Naive thymus-derived CD4-positive, alpha-beta T cell (primary cell): ENCODE measurements around the gene LATS1. TPM values are rescaled to one million over a fixed set of nuclear protein-coding genes. Genes with fewer than 3 reads are reported as not detected.
"Not testable (repeated sequence)": the region's sequence is repeated elsewhere in the genome, so short reads cannot be mapped to it uniquely, and the experiment has no call there.

Experiments used
- ATAC-seq: fragments of 150-1000 bp; cut with Tn5 transposase; 2 replicates; pipeline ENCODE4 v1.10.0; 2021; ENCODE audit warnings: mild to moderate bottlenecking, moderate library complexity
- CTCF ChIA-PET: fragments of 350-600 bp; sonication (Branson Sonifier 250); formaldehyde crosslinking; loops from one replicate; lab custom pipeline; 2021; ENCODE audit warnings: antibody characterized with exemption; lab: Charles Lee
- POLR2A ChIA-PET: fragments of 350-600 bp; sonication (Branson Sonifier 250); formaldehyde crosslinking; loops from one replicate; lab custom pipeline; 2021; ENCODE audit warnings: antibody characterized with exemption, inconsistent platforms; lab: Charles Lee
- DNase-seq, 9 donors: peaks; one replicate each; pipeline versions ENCODE4 v3.0.0 to v3.0.0-alpha.2; 2020 to 2022; ENCODE audit warnings: mixed read lengths in 1 of 9
- H3K27ac ChIP-seq: one replicate; pipeline ENCODE4 v1.7.0; 2013; ENCODE audit warnings: mild to moderate bottlenecking, low read depth, low read length, moderate library complexity
- H3K27me3 ChIP-seq, 2 donors: one replicate each; pipeline ENCODE4 v1.7.0; 2013; ENCODE audit warnings: low read length in 2 of 2, mild to moderate bottlenecking in 2 of 2, moderate library complexity in 2 of 2; ENCODE audit not compliant: control insufficient read depth in 2 of 2, insufficient read depth in 2 of 2
- H3K36me3 ChIP-seq, 3 experiments: 1 replicate in 2 of 3; 2 replicates in 1 of 3; pipeline ENCODE4 v1.7.0; 2013; ENCODE audit warnings: low read length in 3 of 3, mild to moderate bottlenecking in 3 of 3, moderate library complexity in 1 of 3; ENCODE audit not compliant: insufficient read depth in 3 of 3, control insufficient read depth in 2 of 3
- H3K4me1 ChIP-seq, 2 donors: one replicate each; pipeline ENCODE4 v1.7.0; 2013; ENCODE audit warnings: low read length in 2 of 2, mild to moderate bottlenecking in 2 of 2, moderate library complexity in 1 of 2; ENCODE audit not compliant: control insufficient read depth in 2 of 2, insufficient read depth in 2 of 2
- H3K4me3 ChIP-seq: 2 replicates; pipeline ENCODE4 v1.7.0; 2013; ENCODE audit warnings: mild to moderate bottlenecking, low read length
- H3K9me3 ChIP-seq, 3 experiments: 1 replicate in 2 of 3; 2 replicates in 1 of 3; pipeline ENCODE4 v1.7.0; 2013; ENCODE audit warnings: low read length in 3 of 3; ENCODE audit not compliant: control insufficient read depth in 2 of 3
- H3K27ac Mint-ChIP-seq, 9 donors: one replicate each; pipeline ENCODE4 v1.8.0; 2020 to 2022; ENCODE audit warnings: mixed read lengths in 9 of 9, mild to moderate bottlenecking in 8 of 9, moderate library complexity in 5 of 9, inconsistent platforms in 2 of 9
- H3K27me3 Mint-ChIP-seq, 5 donors: one replicate each; pipeline ENCODE4 v1.8.0; 2021 to 2022; ENCODE audit warnings: mixed read lengths in 5 of 5, mild to moderate bottlenecking in 1 of 5
- H3K36me3 Mint-ChIP-seq, 5 donors: one replicate each; pipeline ENCODE4 v1.8.0; 2020 to 2022; ENCODE audit warnings: mixed read lengths in 5 of 5, mild to moderate bottlenecking in 3 of 5, inconsistent platforms in 1 of 5
- H3K4me1 Mint-ChIP-seq, 7 donors: one replicate each; pipeline ENCODE4 v1.8.0; 2020 to 2022; ENCODE audit warnings: mixed read lengths in 7 of 7, mild to moderate bottlenecking in 3 of 7, inconsistent platforms in 1 of 7
- H3K4me3 Mint-ChIP-seq, 10 donors: one replicate each; pipeline ENCODE4 v1.8.0; 2020 to 2022; ENCODE audit warnings: mild to moderate bottlenecking in 10 of 10, mixed read lengths in 10 of 10, moderate library complexity in 6 of 10, inconsistent platforms in 2 of 10
- H3K9me3 Mint-ChIP-seq, 11 donors: one replicate each; pipeline ENCODE4 v1.8.0; 2020 to 2022; ENCODE audit warnings: mixed read lengths in 11 of 11, mild to moderate bottlenecking in 4 of 11, inconsistent platforms in 1 of 11, moderate library complexity in 1 of 11
- intact Hi-C, 2 donors: fragments of 100-400 bp; cut with micrococcal nuclease; formaldehyde crosslinking; loops; one replicate each; pipeline ENCODE4 v1.15.1; 2023
- polyA plus RNA-seq, 2 donors: library from polyadenylated mRNA; unstranded; fragments of 300-500 nt; fragmentation: Illumina TruSeq; gene quantifications; one replicate each; pipeline ENCODE4 v1.2.3, GENCODE V29; 2021
- total RNA-seq, 6 experiments: library from RNA in 5 of 6; stranded (reverse) in 5 of 6; gene quantifications; 1 replicate in 5 of 6; 2 replicates in 1 of 6; pipeline ENCODE4 v1.2.3 and lab custom pipeline; 2021 to 2026

LATS1 gene
- total and polyA plus RNA-seq, 7 experiments from 2014 or later: 14.2 to 49.5 (median 34.0) TPM

DNA sequence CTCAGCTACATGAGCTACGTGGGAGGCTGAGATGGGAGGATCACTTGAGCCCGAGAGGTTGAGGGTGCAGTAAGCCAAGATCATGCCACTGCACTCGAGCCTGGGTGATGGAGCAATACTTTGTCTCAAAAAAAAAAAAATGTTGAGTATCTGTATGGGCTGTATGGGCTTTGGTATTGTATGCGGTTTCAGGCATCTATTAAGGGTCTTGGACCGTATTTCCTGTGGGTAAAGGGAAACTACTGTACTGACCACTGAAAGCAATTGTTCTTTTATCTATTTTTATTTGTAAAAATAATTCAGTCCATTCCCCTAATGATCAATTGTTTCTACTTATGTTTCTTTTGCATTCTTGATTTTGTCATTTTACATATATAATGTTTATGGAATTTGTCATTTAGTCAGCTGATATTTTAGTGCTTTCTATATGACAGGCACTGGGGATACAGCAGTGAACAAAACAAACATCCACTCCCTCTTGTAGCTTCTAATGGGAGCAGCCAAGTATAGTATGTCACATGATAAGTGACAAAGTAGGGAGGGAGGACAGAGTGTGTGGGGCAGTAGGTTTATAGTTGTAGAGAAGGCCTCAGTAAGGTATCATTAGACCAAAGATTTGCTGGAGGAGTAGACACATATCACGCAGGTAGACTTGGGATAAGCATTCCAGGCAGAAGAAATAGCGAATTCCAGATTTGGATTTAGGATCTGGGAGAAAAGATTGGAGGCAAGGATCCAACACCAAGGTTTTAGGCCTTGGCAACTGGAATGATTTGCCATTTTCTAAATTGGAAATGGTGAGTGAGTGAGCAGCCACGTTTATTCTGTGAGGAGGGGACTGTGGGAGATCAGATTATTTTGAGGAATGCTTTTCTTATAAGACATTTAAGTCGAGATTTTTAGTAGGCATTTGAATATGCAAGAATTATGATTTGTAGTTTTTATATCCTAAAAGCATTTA, 37.7 kb upstream of the LATS1 start:
- no peak for DNase-seq
- peak overlapping the region in 3 of 9 donors; percentile 9 to 70 (median 44) for H3K27ac Mint-ChIP-seq
- POLR2A ChIA-PET: interaction anchor here (0.6 to 0.8 kb wide), 2 partner anchors 9 to 10 kb away, joined by 3 to 4 read pairs; no protein-coding TSS in a partner anchor

GRCh38 chr6:149754548-149754947, 36.6 kb upstream of the LATS1 start:
- no peaks in the 10 kb centered on the region for H3K9me3 ChIP-seq
- Mint-ChIP-seq H3K27me3 (no peaks in the 10 kb centered on the region), H3K36me3 (peaks cover 0 to 7% (median 0%) of the 10 kb centered on the region in 5 donors), H3K27ac (no peak overlapping the region), H3K4me1 (peaks cover 12 to 38% (median 29%) of the 10 kb centered on the region in 7 donors), H3K9me3 (no peaks in the 10 kb centered on the region), H3K4me3 (no peak overlapping the region)
- POLR2A ChIA-PET: interaction anchor here (0.6 kb wide), 1 partner anchor 9 kb away, joined by 3 read pairs; no protein-coding TSS in a partner anchor
- no peak for DNase-seq
- H3K36me3 ChIP-seq: peaks cover 0 to 4% (median 0%) of the 10 kb centered on the region in 3 experiments
- CTCF ChIA-PET: no interaction called here
- no peaks in the 10 kb centered on the region for H3K27me3 ChIP-seq
- no peak for ATAC-seq
- peaks cover 9 to 14% of the 10 kb centered on the region in 2 donors for H3K4me1 ChIP-seq
- H3K27ac ChIP-seq: no peak overlapping the region
- intact Hi-C loops: no loop called here
- no peak overlapping the region for H3K4me3 ChIP-seq

More for the DNA sequence above, 37.7 kb upstream of the LATS1 start:
- Mint-ChIP-seq H3K4me3 (no peak overlapping the region), H3K4me1 (peaks cover 17 to 41% (median 32%) of the 10 kb centered on the region in 7 donors), H3K9me3 (no peaks in the 10 kb centered on the region), H3K27me3 (no peaks in the 10 kb centered on the region), H3K36me3 (peaks cover 0 to 13% (median 8%) of the 10 kb centered on the region in 5 donors)
- no peaks in the 10 kb centered on the region for H3K9me3 ChIP-seq
- CTCF ChIA-PET: no interaction called here
- H3K27ac ChIP-seq: no peak overlapping the region
- intact Hi-C loops: no loop called here
- H3K4me1 ChIP-seq: peaks cover 5 to 10% of the 10 kb centered on the region in 2 donors
- no peak for ATAC-seq
- no peaks in the 10 kb centered on the region for H3K27me3 ChIP-seq
- H3K36me3 ChIP-seq: peaks cover 0 to 5% (median 0%) of the 10 kb centered on the region in 3 experiments
- no peak overlapping the region for H3K4me3 ChIP-seq

DNA sequence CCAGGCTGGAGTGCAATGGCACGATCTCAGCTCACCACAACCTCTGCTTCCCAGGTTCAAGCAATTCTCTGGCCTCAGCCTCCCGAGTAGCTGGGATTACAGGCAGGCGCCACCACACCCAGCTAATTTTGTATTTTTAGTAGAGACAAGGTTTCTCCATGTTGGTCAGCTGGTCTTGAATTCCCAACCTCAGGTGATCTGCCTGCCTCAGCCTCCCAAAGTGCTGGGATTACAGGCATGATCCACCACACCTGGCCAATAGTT, 35.4 kb upstream of the LATS1 start:
- ChIA-PET POLR2A (interaction anchor here (0.6 to 1.6 kb wide), 2 partner anchors 16 to 35 kb away, joined by 3 to 4 read pairs; partner anchors contain the start of gene LATS1), CTCF (interaction anchor here (0.6 kb wide), 1 partner anchor 112 kb away, joined by 3 read pairs; no protein-coding TSS in a partner anchor)
- DNase-seq, H3K27ac Mint-ChIP-seq, H3K27me3 ChIP-seq, intact Hi-C loops, ATAC-seq, H3K27me3 Mint-ChIP-seq, H3K9me3 ChIP-seq, H3K27ac ChIP-seq, H3K36me3 ChIP-seq, H3K9me3 Mint-ChIP-seq, H3K36me3 Mint-ChIP-seq, H3K4me3 ChIP-seq, H3K4me3 Mint-ChIP-seq: not testable (repeated sequence)
- H3K4me1 Mint-ChIP-seq: peaks cover 12 to 41% (median 29%) of the 10 kb centered on the region in 7 donors
- H3K4me1 ChIP-seq: peaks cover 9 to 17% of the 10 kb centered on the region in 2 donors

GRCh38 chr6:149752600-149753373, 34.9 kb upstream of the LATS1 start:
- ChIA-PET POLR2A (interaction anchor here (1.6 kb wide), 1 partner anchor 34 kb away, joined by 4 read pairs; the partner anchor contains the start of gene LATS1), CTCF (interaction anchor here (0.6 kb wide), 2 partner anchors 28 to 113 kb away, joined by 3 to 5 read pairs; no protein-coding TSS in a partner anchor)
- H3K4me1 Mint-ChIP-seq: peaks cover 12 to 41% (median 29%) of the 10 kb centered on the region in 7 donors
- no peak overlapping the region for H3K4me3 ChIP-seq
- H3K9me3 ChIP-seq: no peaks in the 10 kb centered on the region
- H3K4me1 ChIP-seq: peaks cover 9 to 17% of the 10 kb centered on the region in 2 donors
- peaks cover 0 to 7% (median 0%) of the 10 kb centered on the region in 5 donors for H3K36me3 Mint-ChIP-seq
- H3K27me3 Mint-ChIP-seq: no peaks in the 10 kb centered on the region
- H3K27ac Mint-ChIP-seq: no peak overlapping the region
- H3K27ac ChIP-seq: no peak overlapping the region
- intact Hi-C loops: no loop called here
- peak overlapping the region in 1 of 10 donors; percentile 20 for H3K4me3 Mint-ChIP-seq
- H3K9me3 Mint-ChIP-seq: no peaks in the 10 kb centered on the region
- ATAC-seq (no peak), DNase-seq (no peak)
- no peaks in the 10 kb centered on the region for H3K27me3 ChIP-seq
- peaks cover 0 to 4% (median 0%) of the 10 kb centered on the region in 3 experiments for H3K36me3 ChIP-seq

- intact Hi-C loops, H3K36me3 ChIP-seq, POLR2A ChIA-PET, H3K27me3 Mint-ChIP-seq, H3K9me3 Mint-ChIP-seq, H3K27ac Mint-ChIP-seq, H3K36me3 Mint-ChIP-seq, DNase-seq, H3K27me3 ChIP-seq, H3K27ac ChIP-seq, ATAC-seq, H3K9me3 ChIP-seq, CTCF ChIA-PET, H3K4me3 ChIP-seq: not testable (repeated sequence)
- peaks cover 10 to 17% of the 10 kb centered on the region in 2 donors for H3K4me1 ChIP-seq
- Mint-ChIP-seq H3K4me1 (peaks cover 13 to 43% (median 34%) of the 10 kb centered on the region in 7 donors), H3K4me3 (peak overlapping the region in 5 of 10 donors; percentile 18 to 44 (median 38))
Measured at GRCh38 chr6:149751920-149752319, 34.0 kb upstream of the LATS1 start.

DNA sequence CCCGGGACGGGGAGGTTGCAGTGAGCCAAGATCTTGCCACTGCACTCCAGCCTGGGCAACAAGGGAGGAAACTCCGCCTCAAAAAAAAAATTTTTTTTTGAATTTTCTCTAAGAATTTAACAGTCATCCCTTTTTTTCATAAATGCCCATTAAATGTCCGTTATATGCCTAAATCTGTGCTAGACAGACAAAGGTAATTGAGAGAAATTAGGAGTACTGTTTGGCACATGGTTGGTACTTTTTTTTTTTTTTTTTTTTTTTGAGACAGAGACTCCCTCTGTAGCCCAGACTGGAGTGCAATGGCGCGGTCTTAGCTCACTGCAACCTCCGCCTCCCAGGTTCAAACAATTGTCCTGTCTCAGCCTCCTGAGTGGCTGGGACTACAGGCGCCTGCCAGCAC, 33.3 kb upstream of the LATS1 start:
- DNase-seq: no peak
- ChIA-PET CTCF (no interaction called here), POLR2A (no interaction called here)
- H3K9me3 Mint-ChIP-seq: peaks cover 0 to 3% (median 0%) of the 10 kb centered on the region in 11 donors
- H3K9me3 ChIP-seq: no peaks in the 10 kb centered on the region
- H3K4me3 Mint-ChIP-seq: peak overlapping the region in 8 of 10 donors; percentile 85 to 93 (median 86)
- peak overlapping the region in 1 of 9 donors; percentile 82 for H3K27ac Mint-ChIP-seq
- H3K4me1 Mint-ChIP-seq: peaks cover 19 to 50% (median 41%) of the 10 kb centered on the region in 7 donors
- intact Hi-C loops: no loop called here
- peaks cover 0 to 4% (median 0%) of the 10 kb centered on the region in 3 experiments for H3K36me3 ChIP-seq
- H3K27me3 ChIP-seq: no peaks in the 10 kb centered on the region
- H3K4me3 ChIP-seq: no peak overlapping the region
- H3K27ac ChIP-seq: no peak overlapping the region
- H3K4me1 ChIP-seq: peaks cover 16 to 22% of the 10 kb centered on the region in 2 donors
- no peaks in the 10 kb centered on the region for H3K27me3 Mint-ChIP-seq
- H3K36me3 Mint-ChIP-seq: peaks cover 0 to 7% (median 0%) of the 10 kb centered on the region in 5 donors
- no peak for ATAC-seq
